ENCODE data around the gene TIMM17A.

Gene TIMM17A

DNA sequence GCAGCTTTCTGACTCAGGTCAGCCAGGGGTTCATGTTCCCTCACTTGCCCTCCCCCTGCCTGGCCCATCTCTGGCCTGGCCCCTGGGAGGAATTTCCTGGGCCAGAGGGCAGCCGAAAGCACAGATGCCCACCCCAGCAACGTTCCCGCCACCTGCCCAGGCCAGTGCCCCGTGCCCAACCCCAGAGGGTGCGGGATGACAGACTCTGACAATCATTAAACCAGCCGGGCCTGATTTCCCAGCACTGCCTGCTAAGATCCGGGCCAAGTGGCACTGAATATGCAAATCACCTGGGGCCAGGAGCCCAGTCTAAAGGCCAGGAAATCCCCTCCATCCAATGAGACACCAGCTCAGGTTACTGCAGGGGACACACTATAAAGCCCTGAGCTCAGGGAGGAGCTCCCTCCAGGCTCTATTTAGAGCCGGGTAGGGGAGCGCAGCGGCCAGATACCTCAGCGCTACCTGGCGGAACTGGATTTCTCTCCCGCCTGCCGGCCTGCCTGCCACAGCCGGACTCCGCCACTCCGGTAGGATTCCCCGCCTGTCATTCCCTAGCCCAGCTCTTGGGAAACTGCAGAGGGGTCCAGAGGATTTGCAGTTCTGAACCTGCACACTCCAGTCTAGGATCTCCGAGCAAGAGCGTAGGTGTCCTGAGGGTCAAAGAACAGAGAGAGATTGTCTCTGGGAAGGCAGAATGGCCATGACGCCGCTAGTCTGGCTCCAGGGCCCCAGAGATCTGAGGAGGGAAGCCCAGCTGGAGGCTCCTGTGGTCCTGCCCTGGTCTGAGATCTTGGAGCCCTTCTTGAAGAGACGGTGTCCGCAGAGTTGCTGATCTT, 55.1 kb downstream of the TIMM17A start, which contains the start of gene ELF3:
Gene ELF3, plus strand, starts transcription at position 408 of the 836 bp plus-strand sequence. CDS start 550 bp downstream, outside the sequence.
- H3K79me2 ChIP-seq (ENCODE audit: insufficient read depth, low read length): no peaks in the 10 kb centered on the region
- peak within 1 kb of the TSS; percentile 28; the same call in 1 of the 2 replicates for H3K4me2 ChIP-seq (ENCODE audit: low read length)
- H3K36me3 ChIP-seq (ENCODE audit: insufficient read depth, low read length): no peaks in the 10 kb centered on the region
- H4K20me1 ChIP-seq (ENCODE audit: insufficient read depth, low read length): no peaks in the 10 kb centered on the region
- no peaks in the 10 kb centered on the region for H3K27me3 ChIP-seq (ENCODE audit: insufficient read depth, low read length)
- TF ChIP-seq, protein P1, sequence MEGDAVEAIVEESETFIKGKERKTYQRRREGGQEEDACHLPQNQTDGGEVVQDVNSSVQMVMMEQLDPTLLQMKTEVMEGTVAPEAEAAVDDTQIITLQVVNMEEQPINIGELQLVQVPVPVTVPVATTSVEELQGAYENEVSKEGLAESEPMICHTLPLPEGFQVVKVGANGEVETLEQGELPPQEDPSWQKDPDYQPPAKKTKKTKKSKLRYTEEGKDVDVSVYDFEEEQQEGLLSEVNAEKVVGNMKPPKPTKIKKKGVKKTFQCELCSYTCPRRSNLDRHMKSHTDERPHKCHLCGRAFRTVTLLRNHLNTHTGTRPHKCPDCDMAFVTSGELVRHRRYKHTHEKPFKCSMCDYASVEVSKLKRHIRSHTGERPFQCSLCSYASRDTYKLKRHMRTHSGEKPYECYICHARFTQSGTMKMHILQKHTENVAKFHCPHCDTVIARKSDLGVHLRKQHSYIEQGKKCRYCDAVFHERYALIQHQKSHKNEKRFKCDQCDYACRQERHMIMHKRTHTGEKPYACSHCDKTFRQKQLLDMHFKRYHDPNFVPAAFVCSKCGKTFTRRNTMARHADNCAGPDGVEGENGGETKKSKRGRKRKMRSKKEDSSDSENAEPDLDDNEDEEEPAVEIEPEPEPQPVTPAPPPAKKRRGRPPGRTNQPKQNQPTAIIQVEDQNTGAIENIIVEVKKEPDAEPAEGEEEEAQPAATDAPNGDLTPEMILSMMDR (IDR thresholded peaks at IDR 0.05; ENCODE audit: low read length): no peak
- no peaks in the 10 kb centered on the region for H3K9me3 ChIP-seq (ENCODE audit: low read length)
- peaks cover 11% of the 10 kb centered on the region for H3K4me1 ChIP-seq (ENCODE audit: insufficient read depth, low read length, severe bottlenecking)
- no peaks in the 10 kb centered on the region for H3K9me2 ChIP-seq (ENCODE audit: low read depth, low read length)
- no peak within 1 kb of the TSS for H2AFZ ChIP-seq (ENCODE audit: low read length)
- peak within 1 kb of the TSS; percentile 8 for H3K4me3 ChIP-seq (ENCODE audit: low read depth, low read length, poor library complexity, severe bottlenecking)
- H3K9ac ChIP-seq (ENCODE audit: low read length): peak within 1 kb of the TSS; percentile 15; the same call in 1 of the 2 replicates
- H3F3A ChIP-seq (ENCODE audit: insufficient read depth, low read length): no peaks in the 10 kb centered on the region
- H3K27ac ChIP-seq (ENCODE audit: low read depth, low read length, poor library complexity, severe bottlenecking): no peak within 1 kb of the TSS

DNA sequence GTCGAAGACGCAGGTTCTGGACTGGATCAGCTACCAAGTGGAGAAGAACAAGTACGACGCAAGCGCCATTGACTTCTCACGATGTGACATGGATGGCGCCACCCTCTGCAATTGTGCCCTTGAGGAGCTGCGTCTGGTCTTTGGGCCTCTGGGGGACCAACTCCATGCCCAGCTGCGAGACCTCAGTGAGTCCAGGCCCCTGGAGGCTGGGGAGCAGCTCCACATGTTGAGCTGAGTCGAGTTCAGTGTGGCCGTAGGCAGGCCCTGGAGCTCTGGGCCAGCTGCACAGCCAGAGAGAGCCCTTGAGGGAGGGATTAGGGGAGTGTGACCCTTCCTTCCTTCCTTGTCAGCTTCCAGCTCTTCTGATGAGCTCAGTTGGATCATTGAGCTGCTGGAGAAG, 56.7 kb downstream of the TIMM17A start:
- Histone ChIP-seq H3K4me3 (ENCODE audit: low read depth, low read length, poor library complexity, severe bottlenecking) (no peak overlapping the region), H3K9ac (ENCODE audit: low read length) (no peak overlapping the region), H3K4me2 (ENCODE audit: low read length) (no peak overlapping the region), H3K79me2 (ENCODE audit: insufficient read depth, low read length) (no peaks in the 10 kb centered on the region), H3F3A (ENCODE audit: insufficient read depth, low read length) (no peaks in the 10 kb centered on the region), H3K36me3 (ENCODE audit: insufficient read depth, low read length) (no peaks in the 10 kb centered on the region), H3K27me3 (ENCODE audit: insufficient read depth, low read length) (0 out of 2 replicates have a peak, but pooled peaks cover 3% of the 10 kb centered on the region), H4K20me1 (ENCODE audit: insufficient read depth, low read length) (no peaks in the 10 kb centered on the region), H2AFZ (ENCODE audit: low read length) (no peak overlapping the region), H3K4me1 (ENCODE audit: insufficient read depth, low read length, severe bottlenecking) (peaks cover 11% of the 10 kb centered on the region), H3K9me2 (ENCODE audit: low read depth, low read length) (no peaks in the 10 kb centered on the region), H3K9me3 (ENCODE audit: low read length) (no peaks in the 10 kb centered on the region), H3K27ac (ENCODE audit: low read depth, low read length, poor library complexity, severe bottlenecking) (no peak overlapping the region)
- TF ChIP-seq, protein P1 (IDR thresholded peaks at IDR 0.05; ENCODE audit: low read length): no peak
- TF ChIP-seq EZH2 (IDR thresholded peaks at IDR 0.05; ENCODE audit: borderline replicate concordance, low read length): no peak

DNA sequence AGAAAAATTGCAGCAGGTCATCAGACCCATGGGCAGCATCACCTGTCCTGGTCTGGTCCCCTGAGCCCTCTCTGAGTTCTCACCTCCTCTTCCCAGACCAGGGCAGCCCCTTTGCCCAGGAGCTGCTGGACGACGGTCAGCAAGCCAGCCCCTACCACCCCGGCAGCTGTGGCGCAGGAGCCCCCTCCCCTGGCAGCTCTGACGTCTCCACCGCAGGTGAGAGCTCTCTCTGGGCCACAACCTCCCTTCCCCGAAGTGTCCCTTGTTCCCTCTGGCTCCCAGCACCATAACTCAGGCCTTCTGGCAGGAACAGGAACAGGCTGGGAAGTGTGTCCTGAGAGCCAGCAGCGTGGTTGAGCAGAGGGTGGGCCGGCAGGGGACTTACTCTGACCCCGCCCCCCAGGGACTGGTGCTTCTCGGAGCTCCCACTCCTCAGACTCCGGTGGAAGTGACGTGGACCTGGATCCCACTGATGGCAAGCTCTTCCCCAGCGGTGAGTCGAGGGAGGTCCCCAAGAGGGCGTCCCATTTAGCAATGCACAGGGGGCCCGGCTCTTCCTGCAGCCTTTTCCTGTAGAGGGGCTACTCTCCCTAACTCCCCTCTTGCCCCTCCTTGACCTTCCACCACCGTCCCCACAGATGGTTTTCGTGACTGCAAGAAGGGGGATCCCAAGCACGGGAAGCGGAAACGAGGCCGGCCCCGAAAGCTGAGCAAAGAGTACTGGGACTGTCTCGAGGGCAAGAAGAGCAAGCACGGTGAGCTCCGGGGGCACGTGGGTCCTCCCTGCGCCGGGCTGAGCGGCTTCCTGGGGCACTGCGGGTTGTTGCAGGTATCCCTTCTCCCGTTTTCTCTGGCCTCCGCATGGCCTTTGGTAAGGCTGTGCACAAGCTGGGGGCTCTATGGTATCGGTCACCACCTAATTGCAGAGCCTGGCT, 57.5 kb downstream of the TIMM17A start:
- Histone ChIP-seq H3K27me3 (ENCODE audit: insufficient read depth, low read length) (0 out of 2 replicates have a peak, but pooled peaks cover 3% of the 10 kb centered on the region), H3K9me2 (ENCODE audit: low read depth, low read length) (no peaks in the 10 kb centered on the region), H3K79me2 (ENCODE audit: insufficient read depth, low read length) (no peaks in the 10 kb centered on the region), H3F3A (ENCODE audit: insufficient read depth, low read length) (no peaks in the 10 kb centered on the region), H3K27ac (ENCODE audit: low read depth, low read length, poor library complexity, severe bottlenecking) (no peak overlapping the region), H3K9ac (ENCODE audit: low read length) (no peak overlapping the region), H3K4me3 (ENCODE audit: low read depth, low read length, poor library complexity, severe bottlenecking) (no peak overlapping the region), H4K20me1 (ENCODE audit: insufficient read depth, low read length) (no peaks in the 10 kb centered on the region), H3K9me3 (ENCODE audit: low read length) (no peaks in the 10 kb centered on the region), H3K4me1 (ENCODE audit: insufficient read depth, low read length, severe bottlenecking) (peaks cover 11% of the 10 kb centered on the region), H3K4me2 (ENCODE audit: low read length) (no peak overlapping the region), H3K36me3 (ENCODE audit: insufficient read depth, low read length) (no peaks in the 10 kb centered on the region), H2AFZ (ENCODE audit: low read length) (no peak overlapping the region)
- no peak for TF ChIP-seq EZH2 (IDR thresholded peaks at IDR 0.05; ENCODE audit: borderline replicate concordance, low read length)
- TF ChIP-seq, protein P1 (IDR thresholded peaks at IDR 0.05; ENCODE audit: low read length): no peak
